GM18520 (cell line): ENCODE data around the gene PES1.
"Not testable (repeated sequence)": the region's sequence is repeated elsewhere in the genome, so short reads cannot be mapped to it uniquely, and the experiment has no call there.

Experiments
- ATAC-seq: cut with Tn5 transposase; IDR thresholded peaks from one replicate; pipeline ENCODE4 v1.9.1; 2021; ENCODE audit not compliant: unreplicated experiment

PES1 gene

DNA sequence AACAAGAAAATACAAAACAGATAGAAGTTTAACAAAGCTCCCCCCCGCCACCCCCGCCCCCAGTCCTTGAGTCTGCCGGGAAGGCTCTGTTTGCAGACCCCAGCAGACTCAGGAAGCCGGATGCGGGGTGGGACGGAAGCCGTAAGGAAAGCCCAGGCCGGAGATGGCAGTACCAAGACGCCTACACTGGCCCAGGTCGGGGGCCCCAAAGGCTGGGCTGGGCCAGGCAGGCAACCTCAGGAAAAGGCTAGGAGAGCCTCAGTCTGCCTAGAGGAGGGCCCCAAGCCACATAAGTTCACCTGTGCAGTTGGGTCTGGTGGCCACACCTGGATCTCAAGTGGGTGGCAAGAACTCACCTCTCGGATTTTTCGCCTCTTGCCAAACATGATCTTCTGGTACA is 13.2 kb downstream of the PES1 start:
- no peak for ATAC-seq

DNA sequence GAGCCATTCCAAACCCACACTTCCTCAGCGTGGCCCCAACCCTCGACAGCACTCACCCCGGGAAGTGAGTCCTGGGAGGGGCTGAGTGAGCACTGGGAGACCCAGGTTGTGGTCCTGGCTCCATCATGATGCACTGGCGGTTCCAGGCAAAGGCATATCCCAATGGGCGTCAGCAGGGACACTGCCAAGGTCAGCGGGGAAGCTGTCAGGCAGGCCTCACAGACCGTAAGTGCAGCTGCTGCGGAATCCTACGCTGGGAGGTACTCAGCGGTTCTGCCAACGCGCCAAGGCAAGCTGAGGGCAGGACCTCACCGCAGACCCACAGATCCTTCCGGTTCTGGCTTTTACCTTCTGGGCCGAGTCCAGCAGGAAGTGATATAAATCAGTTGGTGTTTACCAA is 15.9 kb downstream of the PES1 start:
- no peak for ATAC-seq

DNA sequence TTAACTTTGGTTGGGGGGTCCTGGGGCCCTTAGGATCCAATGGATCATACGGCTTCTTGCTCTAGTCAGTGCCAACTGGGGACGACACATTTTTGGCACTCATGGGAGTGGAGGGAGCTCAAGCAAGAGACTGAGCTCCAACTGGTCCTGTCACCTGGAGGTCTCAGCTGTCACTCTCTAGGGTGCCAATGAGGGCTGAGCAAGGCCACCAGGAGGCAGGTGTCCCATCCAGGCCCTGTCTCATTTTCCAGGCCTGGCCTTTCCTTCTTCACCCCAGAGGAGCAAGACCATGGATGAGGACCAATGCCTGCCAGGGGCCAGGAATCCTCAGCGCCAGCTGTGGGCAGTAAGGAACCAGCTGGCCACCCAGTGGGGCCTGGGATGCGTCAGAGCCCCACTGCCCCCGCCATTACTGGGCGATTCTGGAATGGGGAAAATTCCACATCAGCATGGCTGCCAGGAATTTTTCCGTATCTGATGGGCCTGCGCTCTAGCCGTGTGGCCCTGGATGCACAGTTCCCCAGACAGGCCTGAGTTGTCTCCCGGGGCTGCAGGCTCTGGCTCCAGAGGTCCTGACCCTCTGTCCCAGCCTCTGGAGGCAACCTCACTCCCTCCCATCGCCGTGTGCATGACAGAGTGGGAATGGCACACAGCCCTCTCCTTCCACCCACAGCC is 16.6 kb downstream of the PES1 start:
- no peak for ATAC-seq

DNA sequence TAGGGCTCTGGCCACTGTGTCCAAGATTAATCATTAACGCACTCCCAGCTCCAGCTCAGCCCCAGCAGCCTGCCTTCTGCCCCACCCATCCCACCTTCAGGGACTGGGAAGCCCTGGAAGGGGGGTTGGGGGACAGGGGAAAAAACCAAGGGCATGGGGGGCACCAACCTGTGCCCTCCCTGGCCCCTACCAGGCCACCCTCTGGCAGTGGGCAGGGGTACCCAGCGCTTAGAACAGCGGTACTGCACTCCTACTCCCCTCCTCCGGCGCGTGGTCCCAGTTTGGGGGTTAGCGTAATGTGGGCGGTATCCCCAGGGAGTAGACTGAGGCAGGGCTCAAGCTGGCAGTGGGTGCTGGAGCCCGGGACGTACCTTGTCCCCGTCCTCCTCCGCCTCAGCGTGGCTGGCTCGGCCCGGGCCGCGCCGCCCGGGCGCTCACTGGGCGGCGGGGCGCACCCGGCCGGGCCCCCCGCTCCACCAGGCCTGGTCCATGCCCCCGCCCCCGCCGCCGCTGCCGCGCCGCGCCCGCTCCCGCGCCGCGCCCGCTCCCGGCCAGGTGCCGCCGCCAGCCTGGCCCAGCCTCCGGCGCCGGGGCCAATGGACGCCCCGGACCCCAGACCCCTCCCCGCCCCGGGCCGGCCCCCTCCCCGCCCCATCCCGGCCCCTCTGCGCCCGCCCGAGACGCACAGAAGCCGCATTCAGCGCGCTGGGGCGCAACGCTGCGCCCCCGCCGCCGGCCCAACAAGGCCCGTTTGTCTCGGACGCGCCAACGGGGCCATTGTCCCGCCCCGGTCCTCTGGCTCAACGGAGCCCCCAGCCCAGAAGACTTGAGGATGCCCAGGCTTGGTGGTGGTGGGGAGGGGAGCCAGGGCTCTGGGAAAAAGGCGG is 17.4 kb downstream of the PES1 start, which contains the start of gene GAL3ST1:
Gene GAL3ST1 (minus strand): TSS at position 571 of the 887 bp plus-strand sequence. CDS start 17,273 bp downstream, outside the sequence.
- ATAC-seq = no peak

DNA sequence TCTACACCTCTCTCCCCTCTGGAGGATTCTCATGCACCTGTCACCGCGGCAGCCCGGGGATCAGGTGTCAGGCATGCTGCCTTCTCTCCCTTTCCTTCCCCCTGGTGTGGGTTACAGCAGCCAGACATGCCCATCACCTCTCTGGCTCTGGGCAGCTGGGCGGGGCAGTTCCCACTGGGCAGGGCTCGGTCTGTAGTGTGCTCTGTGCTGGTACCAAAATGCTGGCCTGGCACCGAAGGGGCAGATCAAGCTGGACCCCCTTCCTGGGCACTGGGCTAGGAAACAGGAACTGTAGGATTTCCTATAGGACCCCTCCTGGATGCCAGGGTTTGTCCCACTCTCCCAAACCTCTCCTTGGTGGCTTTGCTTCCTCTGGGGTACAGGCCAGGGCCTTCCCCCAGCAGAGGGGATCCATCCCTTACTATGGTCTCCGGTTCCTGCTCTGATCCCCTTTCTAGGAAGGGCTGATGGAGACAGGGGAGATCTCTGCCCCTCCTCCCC is 18.1 kb downstream of the PES1 start:
- no peak for ATAC-seq

DNA sequence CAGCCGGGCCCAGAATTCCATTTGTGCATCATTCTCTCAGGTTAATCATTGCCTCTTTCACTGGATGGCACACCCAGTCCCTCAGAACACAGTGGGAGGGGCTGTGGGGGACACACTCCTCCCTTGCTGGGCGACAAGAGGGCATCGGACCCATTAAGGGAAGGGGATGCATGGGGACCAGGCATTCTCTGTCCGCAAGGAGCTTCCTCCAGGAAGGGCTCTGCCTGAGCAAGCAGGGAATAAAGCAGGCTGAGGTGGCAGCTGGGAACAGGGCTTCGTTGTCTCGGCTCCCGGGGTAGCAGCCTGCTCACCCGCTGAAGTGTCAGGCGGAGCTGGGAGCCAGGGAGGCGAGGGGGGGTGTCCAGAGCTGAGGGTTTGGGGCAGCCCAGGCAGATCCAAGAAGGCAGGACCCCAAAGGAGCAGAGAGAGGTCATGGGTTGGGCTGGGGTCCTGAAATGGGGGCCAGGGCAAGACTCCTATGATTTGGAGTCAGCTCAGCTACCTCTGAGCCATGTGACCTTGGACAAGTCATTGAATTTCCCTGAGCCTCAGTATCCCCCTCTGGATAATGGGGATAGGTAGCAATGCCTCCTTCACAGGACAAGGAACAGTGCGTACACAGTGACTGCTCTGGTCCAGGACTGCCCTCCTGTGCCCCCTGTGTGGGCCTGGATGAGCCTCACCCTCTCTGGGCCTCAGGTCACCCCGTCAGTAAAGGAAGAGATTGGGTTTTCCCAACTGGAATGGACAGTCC is 18.7 kb downstream of the PES1 start:
- ATAC-seq = no peak

DNA sequence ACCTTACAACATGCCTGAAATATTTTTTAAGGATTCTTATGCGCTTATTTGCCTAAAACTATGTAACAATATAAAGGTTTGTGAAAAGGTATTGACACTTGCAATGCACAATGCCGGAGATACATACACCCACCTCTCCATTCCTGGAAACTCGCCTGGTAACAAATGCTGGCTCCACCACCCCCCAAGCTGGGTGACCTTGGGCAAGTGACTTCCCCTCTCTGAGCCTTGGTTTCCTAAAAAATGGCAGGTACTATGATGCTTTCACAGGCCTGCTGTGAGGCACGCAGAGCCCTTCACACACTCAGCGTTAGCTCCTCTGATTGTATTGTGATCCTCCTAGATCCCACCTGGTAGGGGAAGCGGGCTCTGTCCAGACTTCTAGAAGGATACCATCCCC is 19.5 kb downstream of the PES1 start:
- ATAC-seq = no peak

DNA sequence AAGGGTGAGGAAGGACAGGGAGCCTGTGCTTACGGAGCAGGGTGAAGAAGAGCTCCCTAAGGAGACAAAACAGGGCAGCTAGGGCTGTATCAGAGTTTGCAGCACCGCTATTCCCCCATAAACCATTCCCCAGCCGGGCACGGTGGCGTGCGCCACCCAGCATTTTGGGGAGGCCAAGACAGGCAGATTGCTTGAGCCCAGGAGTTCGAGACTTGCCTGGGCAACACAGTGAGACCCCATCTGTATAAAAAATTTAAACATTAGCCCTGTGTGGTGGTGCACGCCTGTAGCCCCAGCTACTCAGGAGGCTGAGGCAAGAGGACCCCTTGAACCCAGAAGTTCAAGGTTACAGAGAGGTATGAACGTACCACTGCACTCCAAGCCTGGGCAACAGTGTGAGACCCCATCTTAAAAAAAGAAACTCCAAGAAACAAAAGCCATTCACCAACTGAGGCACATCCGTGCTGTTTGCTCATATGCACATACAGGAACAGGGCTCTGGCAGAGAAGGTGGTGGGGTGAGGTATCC is 22.0 kb downstream of the PES1 start:
- no peak for ATAC-seq

DNA sequence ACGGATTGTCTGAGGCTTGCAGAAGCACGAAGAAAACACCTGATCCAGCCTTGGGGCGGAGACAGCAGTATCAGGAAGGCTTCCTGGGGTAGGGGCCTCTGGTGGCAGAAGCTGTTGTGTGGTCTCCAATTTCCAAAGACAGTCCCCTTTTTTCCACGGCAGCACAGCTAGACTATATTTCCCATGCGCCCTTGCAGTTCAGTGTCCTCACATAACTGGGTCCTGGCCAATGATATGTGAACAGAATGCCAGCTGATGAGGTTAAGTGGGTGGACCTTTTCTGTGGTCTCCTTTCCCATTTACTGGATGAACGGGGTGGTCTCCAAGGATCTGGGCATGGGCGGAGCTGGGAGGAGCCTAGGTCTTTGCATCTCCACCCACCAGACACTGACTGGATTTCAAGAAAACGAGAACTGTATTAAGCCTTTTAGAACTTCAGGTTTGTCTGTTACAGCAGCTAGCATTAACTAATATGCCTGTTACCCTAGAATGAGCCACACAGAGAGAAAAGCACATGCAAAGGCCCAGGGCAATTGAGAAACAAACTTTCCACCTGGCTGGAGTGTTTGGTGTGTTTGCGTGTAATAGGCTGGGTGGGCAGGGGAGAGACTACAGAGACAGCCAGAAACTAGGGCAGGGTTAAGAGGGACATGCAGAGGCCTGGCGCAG is 23.4 kb downstream of the PES1 start:
- no peak for ATAC-seq

DNA sequence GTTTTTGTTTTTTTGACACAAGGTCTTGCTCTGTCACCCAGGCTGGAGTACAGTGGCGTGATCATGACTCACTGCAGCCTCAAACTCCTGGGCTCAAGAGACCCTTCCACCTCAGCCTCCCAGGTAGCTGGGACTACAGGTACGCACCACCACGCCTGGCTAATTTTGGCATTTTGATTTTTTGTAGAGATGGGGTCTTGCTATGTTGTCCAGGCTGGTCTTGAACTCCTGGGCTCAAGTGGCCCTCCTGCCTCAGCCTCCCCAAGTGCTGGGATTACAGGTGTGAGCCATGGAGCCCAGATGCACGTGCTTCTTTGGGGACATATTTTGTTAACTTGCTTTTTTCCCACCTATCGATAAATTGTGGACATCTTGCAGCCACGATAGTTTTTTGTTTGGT is 24.4 kb downstream of the PES1 start:
- not testable (repeated sequence) for ATAC-seq

DNA sequence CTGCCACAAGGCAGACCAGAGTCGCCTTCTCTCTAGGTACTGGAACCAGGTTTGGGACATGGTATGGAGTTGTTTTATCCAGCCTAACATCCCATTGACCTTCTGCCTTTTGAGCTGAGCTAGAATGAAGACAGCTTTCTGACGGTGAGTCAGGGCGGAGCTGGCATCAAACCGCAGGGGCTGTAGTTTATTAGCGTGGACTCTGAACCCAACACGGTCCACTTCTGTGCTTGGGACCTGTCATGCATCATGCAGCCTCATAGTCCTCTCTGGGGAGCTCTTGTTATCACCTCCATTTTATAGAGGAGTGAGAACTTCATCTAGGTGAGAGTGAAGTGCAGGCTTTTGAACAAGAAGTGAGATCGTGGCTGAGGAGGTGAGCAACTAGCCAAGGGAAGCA is 25.6 kb downstream of the PES1 start:
- no peak for ATAC-seq

DNA sequence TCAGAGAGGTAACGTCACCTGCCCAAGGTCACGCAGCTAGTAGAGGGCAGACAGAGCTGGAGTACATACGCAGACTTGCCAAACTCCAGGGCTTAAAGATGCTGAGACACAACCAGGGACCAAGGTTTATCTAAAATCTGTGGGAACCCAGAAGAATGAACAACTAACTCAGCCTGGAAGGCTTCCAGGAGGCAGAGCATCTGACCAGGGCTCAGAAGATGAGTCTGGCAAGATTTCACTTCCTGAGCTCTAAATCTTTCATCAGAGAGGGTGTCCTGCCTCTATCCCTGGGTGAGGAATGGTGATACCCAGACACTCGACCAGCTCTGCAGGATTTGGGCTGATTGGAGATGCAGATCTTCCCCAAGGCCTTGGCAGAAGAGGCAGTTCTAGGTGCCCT is 26.4 kb downstream of the PES1 start:
- no peak for ATAC-seq

DNA sequence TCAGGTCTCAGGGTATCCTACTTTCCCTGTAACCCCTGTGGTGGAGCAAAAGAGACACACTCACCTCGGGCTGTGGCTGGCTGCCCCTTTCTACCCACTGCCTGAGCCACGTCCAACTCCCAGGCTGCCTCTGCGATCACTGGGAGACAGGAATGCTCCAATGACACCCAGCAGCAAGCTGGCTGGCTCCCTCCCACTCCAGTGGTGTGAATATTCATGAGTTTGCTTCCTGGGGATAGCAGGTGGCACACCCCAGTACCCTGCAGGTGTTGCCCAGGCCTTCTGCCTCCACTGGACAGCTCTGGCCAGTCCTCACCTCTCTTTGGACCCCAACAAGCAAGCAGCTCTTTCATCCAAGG is 27.0 kb downstream of the PES1 start:
- no peak for ATAC-seq

DNA sequence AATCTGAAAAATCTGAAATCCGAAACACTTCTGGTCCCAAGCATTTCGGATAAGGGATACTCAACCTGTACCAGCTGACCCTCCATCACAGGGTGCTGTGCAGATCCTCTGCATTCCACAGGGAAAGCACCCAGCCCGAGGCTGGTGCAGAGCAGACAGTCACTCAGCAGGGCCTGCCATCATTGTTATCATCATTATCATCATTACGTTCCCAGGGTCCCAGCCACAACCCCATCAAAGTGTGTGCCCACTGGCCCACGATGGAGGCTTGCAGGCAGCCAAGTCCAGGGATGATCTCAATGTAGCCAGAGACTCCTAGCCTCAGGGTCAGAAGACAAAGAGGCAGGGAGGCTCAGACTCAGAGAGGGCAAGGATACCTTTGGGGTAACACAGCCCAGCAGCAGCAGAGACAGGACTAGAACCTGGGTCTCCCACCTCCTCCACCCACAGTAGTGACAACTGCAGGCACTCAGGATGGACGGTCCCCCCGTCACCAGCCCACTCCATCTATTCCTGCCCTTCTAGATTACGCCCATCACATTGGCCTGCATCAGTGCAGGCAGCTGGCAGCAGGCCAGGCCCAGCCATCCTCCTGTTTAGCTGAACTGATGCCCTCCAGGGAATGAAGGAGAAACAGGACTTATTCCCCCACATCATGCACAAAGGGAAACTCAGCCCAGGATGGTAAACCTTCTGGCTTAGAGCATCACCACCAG is 27.5 kb downstream of the PES1 start:
- no peak for ATAC-seq

DNA sequence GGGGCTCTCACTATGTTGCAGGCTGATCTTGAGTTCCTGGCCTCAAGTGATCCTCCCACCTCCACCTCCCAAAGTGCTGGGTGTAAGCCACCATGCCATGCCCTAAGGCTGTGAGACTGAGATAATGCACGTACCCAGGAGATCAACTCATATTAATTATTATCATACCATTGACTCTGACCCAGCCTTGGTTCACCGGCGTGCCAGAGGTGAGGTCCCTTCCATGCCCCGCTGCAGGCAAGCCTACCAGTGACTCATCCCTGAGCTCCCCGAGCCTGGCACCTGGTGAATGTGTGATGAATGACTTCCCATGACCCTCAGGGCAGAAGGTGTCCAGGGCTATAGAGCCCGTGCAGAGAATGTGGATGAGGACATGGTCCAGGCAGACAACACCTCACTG is 29.3 kb downstream of the PES1 start:
- no peak for ATAC-seq

DNA sequence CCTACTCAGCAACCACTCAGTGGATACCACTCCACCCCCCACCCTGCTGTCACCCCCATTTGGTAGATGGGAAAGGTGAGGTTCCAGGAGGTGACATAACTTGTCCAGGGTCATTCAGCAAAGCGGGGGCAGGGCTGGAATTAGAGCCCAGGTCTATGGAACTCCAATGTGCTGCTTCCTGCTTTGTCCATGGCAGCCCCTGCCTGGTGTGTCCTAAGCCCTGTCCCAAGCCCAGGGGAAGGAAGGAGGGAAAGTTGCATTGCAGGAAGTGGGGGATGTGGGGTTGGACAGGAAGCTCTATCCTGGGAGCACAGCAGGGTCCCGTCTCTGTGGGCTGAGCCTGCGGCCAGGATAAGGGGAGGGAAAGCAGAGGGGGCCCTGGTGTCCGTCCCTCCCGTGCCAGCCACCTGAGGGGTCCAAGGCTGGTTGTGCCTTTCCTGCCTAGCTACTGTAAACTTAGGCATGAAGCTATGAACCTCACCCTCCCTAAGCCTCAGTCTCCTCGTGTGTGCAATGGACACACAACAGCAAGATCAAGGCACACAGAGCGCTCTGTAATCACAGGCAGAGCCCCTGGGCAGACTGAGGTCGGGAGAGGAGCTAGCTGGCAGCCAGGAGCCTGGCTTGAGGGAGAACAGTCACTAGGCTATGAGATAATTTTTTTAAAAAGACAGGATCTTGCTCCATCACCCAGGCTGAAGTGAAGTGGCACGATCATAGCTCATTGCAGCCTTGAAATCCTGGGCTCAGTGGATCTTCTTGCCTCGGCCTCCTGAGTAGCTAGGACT is 30.1 kb downstream of the PES1 start:
- ATAC-seq = no peak

DNA sequence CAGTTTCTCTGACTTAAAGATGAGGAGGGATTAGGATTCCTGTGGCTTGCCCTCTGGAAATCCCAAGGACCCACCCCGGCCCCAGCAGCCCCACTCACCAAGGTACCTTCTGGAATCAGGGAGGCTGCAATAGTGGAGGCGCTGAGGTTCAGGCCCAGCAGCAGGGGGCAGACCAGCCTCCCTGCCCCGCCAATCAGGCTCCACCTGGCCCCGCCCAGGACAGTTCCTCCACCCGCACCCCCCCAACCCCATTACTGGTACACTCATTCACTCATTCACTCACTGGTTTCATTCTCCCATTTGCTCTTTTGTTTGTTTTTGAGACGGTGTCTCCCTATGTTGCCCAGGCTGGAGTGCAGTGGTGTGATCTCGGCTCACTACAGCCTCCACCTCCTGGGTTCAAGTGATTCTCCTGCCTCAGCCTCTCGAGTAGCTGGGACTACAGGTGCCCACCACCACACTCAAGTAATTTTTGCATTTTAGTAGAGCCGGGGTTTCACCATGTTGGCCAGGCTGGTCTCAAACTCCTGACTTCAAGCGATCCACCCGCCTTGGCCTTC is 31.0 kb downstream of the PES1 start:
- not testable (repeated sequence) for ATAC-seq

DNA sequence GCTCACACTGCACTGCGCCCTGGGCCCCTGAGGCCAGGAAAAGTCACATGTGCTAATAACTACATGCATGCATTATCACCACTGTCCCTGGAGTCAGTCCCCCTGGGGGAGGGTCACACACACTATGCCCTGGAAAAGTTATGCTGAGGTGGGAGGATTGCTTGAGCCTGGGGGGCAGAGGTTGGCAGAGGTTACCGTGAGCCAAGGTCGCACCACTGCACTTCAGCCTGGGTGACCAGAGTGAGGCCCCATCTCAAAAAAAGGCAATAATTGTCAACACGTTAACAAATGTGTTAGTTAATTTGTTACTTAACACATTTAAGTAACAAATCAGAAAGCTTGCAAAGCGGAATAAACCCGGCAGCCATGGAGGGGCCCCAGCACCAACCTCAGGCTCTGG is 31.8 kb downstream of the PES1 start:
- ATAC-seq = no peak

DNA sequence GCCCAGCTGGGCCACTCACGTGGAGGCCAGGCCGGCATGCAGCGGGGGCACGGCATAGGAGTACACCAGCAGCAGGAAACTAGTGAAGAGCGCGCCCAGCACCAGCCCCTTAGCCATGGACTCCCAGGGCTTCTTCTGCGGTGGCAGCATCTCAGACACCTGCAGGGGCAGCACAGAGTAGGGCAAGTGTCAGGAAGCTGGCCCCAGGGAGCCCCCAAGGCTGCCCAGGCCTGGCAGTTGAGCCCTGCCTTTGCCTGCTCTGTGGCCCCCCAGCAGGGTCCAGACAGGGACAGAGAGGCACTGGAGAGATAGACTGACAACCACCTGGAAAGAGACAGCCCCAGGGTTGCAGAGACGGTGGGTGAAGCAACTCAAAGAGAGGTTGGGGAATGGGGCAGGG is 34.5 kb downstream of the PES1 start:
- ATAC-seq = no peak
